GM12878 (cell line): ENCODE measurements around the gene ZBTB16. TPM values are rescaled to one million over a fixed set of nuclear protein-coding genes. Genes with fewer than 3 reads are reported as not detected.

Experiments used
- ATAC-seq: fragments of 200-7000 bp; cut with Tn5 transposase; 3 replicates; pipeline ENCODE4 v1.9.1; 2020; ENCODE audit warnings: mild to moderate bottlenecking, moderate library complexity
- BruUV-seq: library from RNA; stranded (reverse); fragments of 400-500 nt; replicated peaks from 2 replicates; lab custom pipeline; 2021; lab: Mats Ljungman, UMichigan
- CTCF ChIA-PET: fragments of 300-600 bp; sonication (Branson Sonifier 250); formaldehyde crosslinking; extraction: SDS; loops from one replicate; lab custom pipeline; 2021; ENCODE audit warnings: inconsistent platforms; lab: Yijun Ruan, JAX
- POLR2A ChIA-PET: fragments of 350-600 bp; formaldehyde crosslinking; extraction: SDS; loops from one replicate; lab custom pipeline; 2021; ENCODE audit warnings: inconsistent platforms; lab: Charles Lee
- RAD21 ChIA-PET: fragments of 300-600 bp; sonication (Branson Sonifier 250); formaldehyde crosslinking; loops from one replicate; lab custom pipeline; 2023; ENCODE audit warnings: antibody characterized with exemption; ENCODE audit not compliant: unreplicated experiment; lab: Charles Lee
- SMC1A ChIA-PET: fragments of 300-600 bp; sonication (Branson Sonifier 250); formaldehyde crosslinking; loops from one replicate; lab custom pipeline; 2023; ENCODE audit not compliant: unreplicated experiment, uncharacterized antibody; lab: Charles Lee
- DNase-seq: peaks from one replicate; pipeline ENCODE4 v3.0.0-alpha.2; 2011; ENCODE audit warnings: low read depth, low spot score
- FAIRE-seq: peaks from 3 replicates; lab custom pipeline; 2011; peaks lifted over from hg19 to GRCh38; lab: Jason Lieb, UNC
- H2AFZ ChIP-seq: 2 replicates; pipeline ENCODE4 v1.6.0; 2011; ENCODE audit warnings: low read depth, low read length, control low read depth; ENCODE audit not compliant: control insufficient read depth
- H3K27ac ChIP-seq: 2 replicates; pipeline ENCODE4 v1.5.1; 2011; ENCODE audit warnings: control low read depth; ENCODE audit not compliant: control insufficient read depth, insufficient read depth
- H3K27me3 ChIP-seq, 2 experiments: replicated peaks in 1 of 2; 2 replicates each; pipeline versions ENCODE4 v1.6.0 to v1.6.1; 2011; ENCODE audit warnings: low read length in 1 of 2; ENCODE audit not compliant: control insufficient read depth in 2 of 2, insufficient read depth in 2 of 2
- H3K36me3 ChIP-seq, 2 experiments: 2 replicates each; pipeline ENCODE4 v1.5.1; 2011; ENCODE audit warnings: low read length in 1 of 2; ENCODE audit not compliant: control insufficient read depth in 2 of 2, insufficient read depth in 2 of 2
- H3K4me1 ChIP-seq: 2 replicates; pipeline ENCODE4 v1.6.1; 2011; ENCODE audit warnings: mild to moderate bottlenecking, low read length, moderate library complexity, mixed read lengths; ENCODE audit not compliant: control insufficient read depth, insufficient read depth
- H3K4me2 ChIP-seq: 2 replicates; pipeline ENCODE4 v1.6.0; 2011; ENCODE audit warnings: control low read depth; ENCODE audit not compliant: control insufficient read depth, insufficient read depth
- H3K4me3 ChIP-seq: fragments of 200-600 bp; sonication (generic); 2 replicates; pipeline ENCODE4 v1.5.1; 2016
- H3K79me2 ChIP-seq: 2 replicates; pipeline ENCODE4 v1.6.0; 2011; ENCODE audit warnings: low read length; ENCODE audit not compliant: control insufficient read depth, insufficient read depth
- H3K9ac ChIP-seq: 2 replicates; pipeline ENCODE4 v1.8.0; 2011; ENCODE audit warnings: low read length, control low read depth, mixed read lengths; ENCODE audit not compliant: control insufficient read depth, insufficient read depth
- H3K9me3 ChIP-seq: replicated peaks from 3 replicates; pipeline ENCODE4 v1.5.1; 2011; ENCODE audit warnings: mild to moderate bottlenecking, low read length; ENCODE audit not compliant: control insufficient read depth, insufficient read depth
- H4K20me1 ChIP-seq: 2 replicates; pipeline ENCODE4 v1.6.0; 2011; ENCODE audit not compliant: control insufficient read depth, insufficient read depth
- CHD2 ChIP-seq: IDR thresholded peaks from 2 replicates; pipeline ENCODE4 v1.6.1; 2011; ENCODE audit warnings: low read depth, low read length, improper control_type of control experiment, borderline replicate concordance
- IRF4 ChIP-seq: IDR thresholded peaks from 2 replicates; pipeline ENCODE4 v1.6.1; 2011; ENCODE audit warnings: low read depth, low read length
- NR2C1 ChIP-seq: fragments of 450-650 bp; IDR thresholded peaks from 2 replicates; pipeline ENCODE4 v1.6.1; 2017; ENCODE audit warnings: antibody characterized with exemption, mild to moderate bottlenecking, moderate library complexity
- PAX5 ChIP-seq: IDR thresholded peaks from 2 replicates; pipeline ENCODE4 v1.6.1; 2011; ENCODE audit warnings: low read depth, low read length, borderline replicate concordance
- RBBP5 ChIP-seq: fragments of 200-600 bp; sonication (generic); conservative IDR thresholded peaks from 2 replicates; pipeline ENCODE4 v1.6.1; 2016
- RFX5 ChIP-seq: IDR thresholded peaks from 2 replicates; pipeline ENCODE4 v1.6.1; 2011; ENCODE audit warnings: low read depth, low read length, improper control_type of control experiment
- SP1 ChIP-seq: IDR thresholded peaks from one replicate; pipeline ENCODE4 v1.6.1; 2011; ENCODE audit warnings: low read depth, low read length
- SRF ChIP-seq, 2 experiments: IDR thresholded peaks; 2 replicates each; pipeline ENCODE4 v1.6.1; 2011; ENCODE audit warnings: low read depth in 2 of 2, low read length in 2 of 2, mild to moderate bottlenecking in 1 of 2, moderate library complexity in 1 of 2
- ZNF384 ChIP-seq: IDR thresholded peaks from 2 replicates; pipeline ENCODE4 v1.6.1; 2012; ENCODE audit warnings: low read depth, mild to moderate bottlenecking, low read length, improper control_type of control experiment, borderline replicate concordance
- WGBS: methylation state at CpG from one replicate; pipeline ENCODE4 v1.1.6; 2016; ENCODE audit warnings: low lambda C conversion rate; ENCODE audit not compliant: insufficient replicate concordance, insufficient coverage; ENCODE audit errors: missing lambda C conversion rate; 5-methylcytosine and 5-hydroxymethylcytosine counted together
- in situ Hi-C: fragments of 300-500 bp; cut with MboI; formaldehyde crosslinking; loops from 9 replicates; pipeline ENCODE4 v1.14.3; 2018; ENCODE audit warnings: mixed read lengths
- intact Hi-C: fragments of 100-400 bp; cut with micrococcal nuclease; formaldehyde crosslinking; loops from one replicate; pipeline ENCODE4 v1.14.2; 2022; ENCODE audit not compliant: unreplicated experiment
- polyA plus RNA-seq, 11 experiments: library from polyadenylated mRNA; depleted of rRNA in 4 of 11; unstranded in 6 of 11; stranded (reverse) in 5 of 11; fragments of >200 nt; fragmentation: Nextera tagmentation in 4 of 11; fragmentation: Illumina TruSeq in 1 of 11; extraction: Ambion mirVana in 4 of 11; extraction: Trizol in 1 of 11; gene quantifications; 1 replicate in 1 of 11; 2 replicates in 10 of 11; pipeline versions ENCODE4 v1.2.1 to v1.2.3, GENCODE V29; 2011 to 2016; ENCODE audit warnings: inconsistent platforms in 2 of 11, missing spikeins in 2 of 11, low read depth in 1 of 11
- total RNA-seq, 4 experiments: library from RNA; depleted of rRNA in 3 of 4; stranded (reverse); fragments of >200 nt in 3 of 4; fragmentation: Illumina TruSeq in 1 of 4; extraction: Trizol in 1 of 4; gene quantifications; 2 replicates each; pipeline versions ENCODE4 v1.2.1 to v1.2.3, GENCODE V29; 2013 to 2021
- TF ChIP-seq, protein P1 (sequence below): IDR thresholded peaks from 2 replicates; pipeline ENCODE4 v1.6.1; 2012; ENCODE audit warnings: low read length, inconsistent platforms
- TF ChIP-seq, protein P2 (sequence below): fragments of 450-650 bp; formaldehyde crosslinking; IDR thresholded peaks from 2 replicates; pipeline ENCODE4 v1.4.0; 2020; ENCODE audit warnings: mild to moderate bottlenecking, moderate library complexity
- TF ChIP-seq, protein P3 (sequence below), 3 experiments: IDR thresholded peaks in 2 of 3; conservative IDR thresholded peaks in 1 of 3; 2 replicates each; pipeline ENCODE4 v1.5.1; 2011; ENCODE audit warnings: low read depth in 3 of 3, low read length in 3 of 3, mild to moderate bottlenecking in 3 of 3, control low read depth in 2 of 3, moderate library complexity in 2 of 3, inconsistent platforms in 1 of 3, mixed read lengths in 1 of 3; ENCODE audit not compliant: control insufficient read depth in 2 of 3, insufficient read depth in 1 of 3; ENCODE audit errors: extremely low read depth in 1 of 3

Gene ZBTB16
- total and polyA plus RNA-seq, 10 of the 15 experiments (the other 5 are each of a cell fraction or from before 2014, with no cell fraction given), result 0.38 TPM; not detected in 9

DNA sequence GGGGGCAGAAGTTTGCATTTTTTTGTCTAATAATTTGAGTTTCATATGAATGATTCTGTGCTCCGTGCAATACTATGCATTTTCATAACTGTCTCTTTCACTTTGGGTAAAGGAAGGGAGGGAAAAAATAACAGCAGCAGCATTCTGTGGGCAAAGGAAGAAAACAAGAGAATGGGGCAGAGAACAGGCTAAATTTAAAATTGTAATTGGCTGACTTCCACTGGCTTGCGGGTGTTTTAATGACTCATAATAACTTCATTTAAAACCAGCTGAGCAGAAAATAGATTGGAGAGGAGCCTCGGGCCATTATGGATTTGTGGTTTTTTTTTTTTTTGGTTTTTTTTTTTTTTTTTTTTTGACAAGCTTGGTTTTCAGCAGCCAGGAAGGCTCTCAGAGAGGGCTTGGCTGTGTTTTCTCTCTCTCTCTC lies 107.4 kb downstream of the ZBTB16 start:
- H2AFZ ChIP-seq, result no peak overlapping the region
- in situ Hi-C loops (no loop called here), intact Hi-C loops (no loop called here)
- H3K9ac ChIP-seq, result no peak overlapping the region
- 1% methylated on average over 3 of the region's 3 CpGs for WGBS
- TF ChIP-seq, protein P1, sequence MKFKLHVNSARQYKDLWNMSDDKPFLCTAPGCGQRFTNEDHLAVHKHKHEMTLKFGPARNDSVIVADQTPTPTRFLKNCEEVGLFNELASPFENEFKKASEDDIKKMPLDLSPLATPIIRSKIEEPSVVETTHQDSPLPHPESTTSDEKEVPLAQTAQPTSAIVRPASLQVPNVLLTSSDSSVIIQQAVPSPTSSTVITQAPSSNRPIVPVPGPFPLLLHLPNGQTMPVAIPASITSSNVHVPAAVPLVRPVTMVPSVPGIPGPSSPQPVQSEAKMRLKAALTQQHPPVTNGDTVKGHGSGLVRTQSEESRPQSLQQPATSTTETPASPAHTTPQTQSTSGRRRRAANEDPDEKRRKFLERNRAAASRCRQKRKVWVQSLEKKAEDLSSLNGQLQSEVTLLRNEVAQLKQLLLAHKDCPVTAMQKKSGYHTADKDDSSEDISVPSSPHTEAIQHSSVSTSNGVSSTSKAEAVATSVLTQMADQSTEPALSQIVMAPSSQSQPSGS, result no peak
- TF ChIP-seq IRF4 (no peak), SRF (IDR thresholded peaks at IDR 0.05; ENCODE audit: low read depth in 2 of 2, low read length in 2 of 2) (no peak), CHD2 (no peak), NR2C1 (no peak), RBBP5 (no peak), ZNF384 (no peak), PAX5 (no peak), RFX5 (no peak), SP1 (no peak)
- TF ChIP-seq, protein P2, sequence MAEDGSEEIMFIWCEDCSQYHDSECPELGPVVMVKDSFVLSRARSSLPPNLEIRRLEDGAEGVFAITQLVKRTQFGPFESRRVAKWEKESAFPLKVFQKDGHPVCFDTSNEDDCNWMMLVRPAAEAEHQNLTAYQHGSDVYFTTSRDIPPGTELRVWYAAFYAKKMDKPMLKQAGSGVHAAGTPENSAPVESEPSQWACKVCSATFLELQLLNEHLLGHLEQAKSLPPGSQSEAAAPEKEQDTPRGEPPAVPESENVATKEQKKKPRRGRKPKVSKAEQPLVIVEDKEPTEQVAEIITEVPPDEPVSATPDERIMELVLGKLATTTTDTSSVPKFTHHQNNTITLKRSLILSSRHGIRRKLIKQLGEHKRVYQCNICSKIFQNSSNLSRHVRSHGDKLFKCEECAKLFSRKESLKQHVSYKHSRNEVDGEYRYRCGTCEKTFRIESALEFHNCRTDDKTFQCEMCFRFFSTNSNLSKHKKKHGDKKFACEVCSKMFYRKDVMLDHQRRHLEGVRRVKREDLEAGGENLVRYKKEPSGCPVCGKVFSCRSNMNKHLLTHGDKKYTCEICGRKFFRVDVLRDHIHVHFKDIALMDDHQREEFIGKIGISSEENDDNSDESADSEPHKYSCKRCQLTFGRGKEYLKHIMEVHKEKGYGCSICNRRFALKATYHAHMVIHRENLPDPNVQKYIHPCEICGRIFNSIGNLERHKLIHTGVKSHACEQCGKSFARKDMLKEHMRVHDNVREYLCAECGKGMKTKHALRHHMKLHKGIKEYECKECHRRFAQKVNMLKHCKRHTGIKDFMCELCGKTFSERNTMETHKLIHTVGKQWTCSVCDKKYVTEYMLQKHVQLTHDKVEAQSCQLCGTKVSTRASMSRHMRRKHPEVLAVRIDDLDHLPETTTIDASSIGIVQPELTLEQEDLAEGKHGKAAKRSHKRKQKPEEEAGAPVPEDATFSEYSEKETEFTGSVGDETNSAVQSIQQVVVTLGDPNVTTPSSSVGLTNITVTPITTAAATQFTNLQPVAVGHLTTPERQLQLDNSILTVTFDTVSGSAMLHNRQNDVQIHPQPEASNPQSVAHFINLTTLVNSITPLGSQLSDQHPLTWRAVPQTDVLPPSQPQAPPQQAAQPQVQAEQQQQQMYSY (CRISPR knock-in tag), result no peak
- TF ChIP-seq, protein P3, sequence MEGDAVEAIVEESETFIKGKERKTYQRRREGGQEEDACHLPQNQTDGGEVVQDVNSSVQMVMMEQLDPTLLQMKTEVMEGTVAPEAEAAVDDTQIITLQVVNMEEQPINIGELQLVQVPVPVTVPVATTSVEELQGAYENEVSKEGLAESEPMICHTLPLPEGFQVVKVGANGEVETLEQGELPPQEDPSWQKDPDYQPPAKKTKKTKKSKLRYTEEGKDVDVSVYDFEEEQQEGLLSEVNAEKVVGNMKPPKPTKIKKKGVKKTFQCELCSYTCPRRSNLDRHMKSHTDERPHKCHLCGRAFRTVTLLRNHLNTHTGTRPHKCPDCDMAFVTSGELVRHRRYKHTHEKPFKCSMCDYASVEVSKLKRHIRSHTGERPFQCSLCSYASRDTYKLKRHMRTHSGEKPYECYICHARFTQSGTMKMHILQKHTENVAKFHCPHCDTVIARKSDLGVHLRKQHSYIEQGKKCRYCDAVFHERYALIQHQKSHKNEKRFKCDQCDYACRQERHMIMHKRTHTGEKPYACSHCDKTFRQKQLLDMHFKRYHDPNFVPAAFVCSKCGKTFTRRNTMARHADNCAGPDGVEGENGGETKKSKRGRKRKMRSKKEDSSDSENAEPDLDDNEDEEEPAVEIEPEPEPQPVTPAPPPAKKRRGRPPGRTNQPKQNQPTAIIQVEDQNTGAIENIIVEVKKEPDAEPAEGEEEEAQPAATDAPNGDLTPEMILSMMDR (IDR thresholded peaks at IDR 0.05 in 2 of 3, conservative IDR thresholded peaks at IDR 0.05 in 1 of 3; ENCODE audit: control insufficient read depth in 2 of 3, extremely low read depth in 1 of 3, insufficient read depth in 1 of 3, low read depth in 3 of 3, low read length in 3 of 3), result no peak
- H3K4me3 ChIP-seq, result no peak overlapping the region
- H3K27me3 ChIP-seq, result peaks cover 0 to 3% of the 10 kb centered on the region in 2 experiments; a peak in 2 of 4 replicates
- no peaks in the 10 kb centered on the region for H3K79me2 ChIP-seq
- no TSS peak for BruUV-seq
- FAIRE-seq (no peak), DNase-seq (no peak), ATAC-seq (no peak)
- H3K9me3 ChIP-seq, result no peaks in the 10 kb centered on the region
- RAD21 ChIA-PET, result no interaction called here
- no peaks in the 10 kb centered on the region for H3K4me1 ChIP-seq
- no peaks in the 10 kb centered on the region for H3K36me3 ChIP-seq
- SMC1A ChIA-PET, result no interaction called here
- no peak overlapping the region for H3K27ac ChIP-seq
- CTCF ChIA-PET, result no interaction called here
- no peaks in the 10 kb centered on the region for H4K20me1 ChIP-seq
- POLR2A ChIA-PET, result interaction anchor here (0.6 kb wide), 1 partner anchor 26 kb away, joined by 3 read pairs; no protein-coding TSS in a partner anchor
- no peak overlapping the region for H3K4me2 ChIP-seq
